Stimulated activated CD4-positive, alpha-beta T cell treated with anti-CD3 and anti-CD28 coated beads, Interleukin-12 subunit alpha, Interleukin-12 subunit beta, amount 100 ng/mL, for 48 hours (primary cell): ENCODE data around the gene PDCD1.
"Not testable (repeated sequence)": the region's sequence is repeated elsewhere in the genome, so short reads cannot be mapped to it uniquely, and the experiment has no call there.

ENCODE experiments used
- DNase-seq, 3 donors: peaks; one replicate each; pipeline ENCODE4 v3.0.0-alpha.2; 2020; ENCODE audit warnings: low read depth in 2 of 3, low spot score in 1 of 3

The PDCD1 gene

GRCh38 chr2:241858206-241859016, at the start of gene PDCD1:
TSS of gene PDCD1 (minus strand) at chr2:241858894. CDS start at chr2:241858838, 56 bp downstream.
- peak; percentile 64 to 69 (median 68) for DNase-seq

- DNase-seq, result not testable (repeated sequence)
Observed at GRCh38 chr2:241907831-241908230, 49.1 kb upstream of the PDCD1 start.

GRCh38 chr2:241906826-241907570, 48.3 kb upstream of the PDCD1 start:
- DNase-seq, result no peak

- not testable (repeated sequence) for DNase-seq
Observed at GRCh38 chr2:241906378-241906770, 47.7 kb upstream of the PDCD1 start.

GRCh38 chr2:241905716-241906377, 47.2 kb upstream of the PDCD1 start:
- DNase-seq, result no peak

GRCh38 chr2:241904791-241905710, 46.4 kb upstream of the PDCD1 start:
- no peak for DNase-seq

- DNase-seq, result no peak
Observed at GRCh38 chr2:241904011-241904718, 45.5 kb upstream of the PDCD1 start.

- no peak for DNase-seq
Observed at GRCh38 chr2:241903121-241904010, 44.7 kb upstream of the PDCD1 start.

GRCh38 chr2:241902357-241902991, 43.8 kb upstream of the PDCD1 start:
- DNase-seq, result no peak

- DNase-seq, result no peak
Observed at GRCh38 chr2:241901500-241902351, 43.0 kb upstream of the PDCD1 start.

GRCh38 chr2:241901018-241901380, 42.3 kb upstream of the PDCD1 start:
- no peak for DNase-seq

- DNase-seq, result no peak
Observed at GRCh38 chr2:241900251-241901017, 41.7 kb upstream of the PDCD1 start.

- DNase-seq, result no peak
Observed at GRCh38 chr2:241898463-241899270, 40.0 kb upstream of the PDCD1 start.

- no peak for DNase-seq
Observed at GRCh38 chr2:241897231-241897916, 38.7 kb upstream of the PDCD1 start.

GRCh38 chr2:241896746-241897201, 38.1 kb upstream of the PDCD1 start:
- DNase-seq, result no peak
